Measurements from ENCODE around the gene SLCO1C1. TPM values are rescaled to one million over a fixed set of nuclear protein-coding genes. Genes with fewer than 3 reads are reported as not detected.
A peak's percentile ranks its signal among the peaks of the same experiment; 100 is the strongest.

The SLCO1C1 gene
- total and polyA plus RNA-seq, 9 of the 15 experiments (the other 6 are each of a cell fraction or from before 2014, with no cell fraction given), result not detected

GRCh38 chr12:20800160-20800559 is 105.0 kb downstream of the SLCO1C1 start:
- no peaks in the 10 kb centered on the region for H4K20me1 ChIP-seq (replicated peaks; ENCODE audit: control insufficient read depth, insufficient read depth, low read length)
- H3K9me1 ChIP-seq (ENCODE audit: control insufficient read depth, insufficient read depth, low read length), result no peaks in the 10 kb centered on the region
- H3K27ac ChIP-seq (ENCODE audit: extremely low read depth, low read depth, low read length), result no peak overlapping the region
- H2AFZ ChIP-seq (ENCODE audit: low read depth, low read length), result no peak overlapping the region
- no peak for TF ChIP-seq TAF15 (IDR thresholded peaks at IDR 0.05; ENCODE audit: low read depth, low read length)
- TF ChIP-seq MCM3 (IDR thresholded peaks at IDR 0.05), result no peak
- TF ChIP-seq MAZ (CRISPR knock-in tag; conservative IDR thresholded peaks at IDR 0.05 in 1 of 2, IDR thresholded peaks at IDR 0.05 in 1 of 2), result no peak
- TF ChIP-seq ZNF695 (CRISPR knock-in tag; IDR thresholded peaks at IDR 0.05), result no peak
- no peak overlapping the region for H3K4me2 ChIP-seq (ENCODE audit: insufficient read depth, low read length)
- in situ Hi-C loops (cut with MboI) (no loop called here), intact Hi-C loops (cut with micrococcal nuclease) (no loop called here)
- no TSS peak for BruUV-seq (replicated peaks)
- FAIRE-seq, result no peak
- CTCF ChIA-PET (ENCODE audit: low intra/inter-chr PET ratio), result no interaction called here
- H3K9ac ChIP-seq (ENCODE audit: insufficient read depth in 1 of 2, low read depth in 2 of 2, low read length in 2 of 2), result no peak overlapping the region
- H3K9me3 ChIP-seq (replicated peaks; ENCODE audit: control insufficient read depth, insufficient read depth, low read depth, low read length), result no peaks in the 10 kb centered on the region
- H3K79me2 ChIP-seq (ENCODE audit: control insufficient read depth, insufficient read depth, low read length), result no peaks in the 10 kb centered on the region
- H3K36me3 ChIP-seq (ENCODE audit: control insufficient read depth, insufficient read depth, low read length), result no peaks in the 10 kb centered on the region
- H3K4me1 ChIP-seq (replicated peaks in 1 of 2; ENCODE audit: control insufficient read depth in 2 of 2, insufficient read depth in 2 of 2, low read length in 2 of 2), result no peaks in the 10 kb centered on the region
- 0% methylated on average over 1 of the region's 1 CpG for WGBS (ENCODE audit: insufficient coverage, low coverage, missing lambda C conversion rate)
- DNase-seq (ENCODE audit: extremely low read depth in 1 of 4, low spot score in 3 of 4), result no peak
- H3K27me3 ChIP-seq (ENCODE audit: control insufficient read depth in 2 of 2, insufficient read depth in 2 of 2, low read length in 2 of 2), result no peaks in the 10 kb centered on the region
- POLR2A ChIA-PET, result no interaction called here
- no peak overlapping the region for H3K4me3 ChIP-seq
- no peak for ATAC-seq

- ATAC-seq (no peak), DNase-seq (ENCODE audit: extremely low read depth in 1 of 4, low spot score in 3 of 4) (no peak), FAIRE-seq (no peak)
- Histone ChIP-seq H3K79me2 (ENCODE audit: control insufficient read depth, insufficient read depth, low read length) (no peaks in the 10 kb centered on the region), H4K20me1 (replicated peaks; ENCODE audit: control insufficient read depth, insufficient read depth, low read length) (no peaks in the 10 kb centered on the region), H3K4me3 (no peak overlapping the region), H3K4me2 (ENCODE audit: insufficient read depth, low read length) (no peak overlapping the region), H3K4me1 (replicated peaks in 1 of 2; ENCODE audit: control insufficient read depth in 2 of 2, insufficient read depth in 2 of 2, low read length in 2 of 2) (no peaks in the 10 kb centered on the region), H3K27me3 (ENCODE audit: control insufficient read depth in 2 of 2, insufficient read depth in 2 of 2, low read length in 2 of 2) (no peaks in the 10 kb centered on the region), H2AFZ (ENCODE audit: low read depth, low read length) (no peak overlapping the region), H3K9me1 (ENCODE audit: control insufficient read depth, insufficient read depth, low read length) (no peaks in the 10 kb centered on the region), H3K36me3 (ENCODE audit: control insufficient read depth, insufficient read depth, low read length) (no peaks in the 10 kb centered on the region), H3K9ac (ENCODE audit: insufficient read depth in 1 of 2, low read depth in 2 of 2, low read length in 2 of 2) (no peak overlapping the region), H3K27ac (ENCODE audit: extremely low read depth, low read depth, low read length) (no peak overlapping the region), H3K9me3 (replicated peaks; ENCODE audit: control insufficient read depth, insufficient read depth, low read depth, low read length) (no peaks in the 10 kb centered on the region)
- ChIA-PET CTCF (ENCODE audit: low intra/inter-chr PET ratio) (no interaction called here), POLR2A (no interaction called here)
- no TSS peak for BruUV-seq (replicated peaks)
- in situ Hi-C loops (cut with MboI) (no loop called here), intact Hi-C loops (cut with micrococcal nuclease) (no loop called here)
- no peak for TF ChIP-seq TAF15 (IDR thresholded peaks at IDR 0.05; ENCODE audit: low read depth, low read length)
- peak; percentile 7; the same call in 1 of the 2 replicates for TF ChIP-seq ZNF316 (IDR thresholded peaks at IDR 0.05)
Measured at GRCh38 chr12:20801035-20801434, 105.9 kb downstream of the SLCO1C1 start.

Other genes with a start within 250 kb of the SLCO1C1 start
- gene SLCO1B3, start 115.4 kb downstream of the SLCO1C1 start, total RNA-seq (2014; rRNA removed), result not detected in 2 replicates
- not detected in 2 replicates for gene SLCO1B3, start 115.4 kb downstream of the SLCO1C1 start, total RNA-seq (2014; rRNA removed; fragmentation: Illumina TruSeq; extraction: Trizol)
- not detected in 2 replicates for gene SLCO1B3, start 115.4 kb downstream of the SLCO1C1 start, total RNA-seq (2015; rRNA removed; fragmentation: Illumina TruSeq; extraction: Trizol)
- not detected in 2 replicates for gene SLCO1B3, start 115.4 kb downstream of the SLCO1C1 start, total RNA-seq (2021)
- not detected in 2 replicates for gene SLCO1B3, start 115.4 kb downstream of the SLCO1C1 start, polyA plus RNA-seq (2011; rRNA removed)
- gene SLCO1B3, start 115.4 kb downstream of the SLCO1C1 start, polyA plus RNA-seq (2014; fragmentation: Illumina TruSeq; extraction: Trizol), result not detected in 2 replicates
- gene SLCO1B3, start 115.4 kb downstream of the SLCO1C1 start, polyA plus RNA-seq (2014; fragmentation: Nextera tagmentation; extraction: Ambion mirVana), result not detected
- not detected in 2 replicates for gene SLCO1B3, start 115.4 kb downstream of the SLCO1C1 start, polyA plus RNA-seq (2014; rRNA removed)